HepG2 (cell line): ENCODE results near the gene CNNM4. TPM values are rescaled to one million over a fixed set of nuclear protein-coding genes. Genes with fewer than 3 reads are reported as not detected.

Experiments used
- ATAC-seq: fragments of 200-7000 bp; cut with Tn5 transposase; 3 replicates; pipeline ENCODE4 v1.9.1; 2020; ENCODE audit warnings: mild to moderate bottlenecking, moderate library complexity
- BruUV-seq: library from RNA; stranded (reverse); fragments of 400-500 nt; replicated peaks from 2 replicates; lab custom pipeline; 2021; lab: Mats Ljungman, UMichigan
- CTCF ChIA-PET: fragments of 300-600 bp; formaldehyde crosslinking; extraction: SDS; loops from one replicate; lab custom pipeline; 2021; ENCODE audit warnings: low total read pairs, inconsistent platforms, low intra/inter-chr PET ratio; lab: Yijun Ruan, JAX
- POLR2A ChIA-PET: fragments of 350-600 bp; sonication (Branson Sonifier 250); formaldehyde crosslinking; loops from one replicate; lab custom pipeline; 2020; ENCODE audit warnings: antibody characterized with exemption, inconsistent platforms; lab: Yijun Ruan, JAX
- DNase-seq: peaks from one replicate; pipeline ENCODE4 v3.0.0-alpha.2; 2015; ENCODE audit warnings: low spot score
- FAIRE-seq: peaks from 3 replicates; lab custom pipeline; 2011; peaks lifted over from hg19 to GRCh38; lab: Jason Lieb, UNC
- H2AFZ ChIP-seq: one replicate; pipeline ENCODE4 v1.6.1; 2011; ENCODE audit warnings: low read length, inconsistent platforms
- H3K27ac ChIP-seq: fragments of 300-600 bp; 3 replicates; pipeline ENCODE4 v1.8.0; 2011; ENCODE audit warnings: mixed run types, mild to moderate bottlenecking, mixed read lengths, low read length, inconsistent platforms; ENCODE audit not compliant: insufficient read depth; ENCODE audit errors: extremely low read length
- H3K27me3 ChIP-seq, 2 experiments: fragments of 200-600 bp in 1 of 2; 2 replicates in 1 of 2; 3 replicates in 1 of 2; pipeline versions ENCODE4 v1.6.0 to v1.8.0; 2011; ENCODE audit warnings: low read length in 2 of 2, mild to moderate bottlenecking in 2 of 2, moderate library complexity in 2 of 2, inconsistent platforms in 1 of 2; ENCODE audit not compliant: insufficient read depth in 2 of 2, control insufficient read depth in 1 of 2
- H3K36me3 ChIP-seq, 2 experiments: fragments of 200-600 bp in 1 of 2; replicated peaks in 1 of 2; 2 replicates in 1 of 2; 3 replicates in 1 of 2; pipeline versions ENCODE4 v1.5.1 to v1.8.0; 2011; ENCODE audit warnings: low read length in 2 of 2, inconsistent platforms in 1 of 2; ENCODE audit not compliant: insufficient read depth in 2 of 2, control insufficient read depth in 1 of 2
- H3K4me1 ChIP-seq: 2 replicates; pipeline ENCODE4 v1.5.1; 2012; ENCODE audit warnings: low read length, inconsistent platforms; ENCODE audit not compliant: insufficient read depth
- H3K4me2 ChIP-seq: 2 replicates; pipeline ENCODE4 v1.6.0; 2011; ENCODE audit warnings: low read depth, low read length, inconsistent platforms
- H3K4me3 ChIP-seq, 3 experiments: fragments of 200-600 bp in 1 of 3; sonication (generic), shearing (Covaris generic) in 1 of 3; replicated peaks in 1 of 3; 2 replicates each; pipeline ENCODE4 v1.5.1; 2011 to 2016; ENCODE audit warnings: low read length in 3 of 3, inconsistent platforms in 2 of 3, low read depth in 2 of 3, mild to moderate bottlenecking in 2 of 3, control low read depth in 1 of 3, mixed read lengths in 1 of 3; ENCODE audit not compliant: insufficient read depth in 1 of 3
- H3K79me2 ChIP-seq: one replicate; pipeline ENCODE4 v1.6.1; 2011; ENCODE audit warnings: low read length, inconsistent platforms; ENCODE audit not compliant: insufficient read depth
- H3K9ac ChIP-seq: 2 replicates; pipeline ENCODE4 v1.6.0; 2011; ENCODE audit warnings: mild to moderate bottlenecking, low read depth, low read length, inconsistent platforms; ENCODE audit not compliant: insufficient read depth
- H3K9me3 ChIP-seq: 2 replicates; pipeline ENCODE4 v1.5.1; 2012; ENCODE audit warnings: mild to moderate bottlenecking, low read length
- H4K20me1 ChIP-seq: 2 replicates; pipeline ENCODE4 v1.6.0; 2011; ENCODE audit warnings: inconsistent platforms, mild to moderate bottlenecking, low read length, moderate library complexity; ENCODE audit not compliant: insufficient read depth
- CEBPB ChIP-seq: IDR thresholded peaks from 2 replicates; pipeline ENCODE4 v1.6.1; 2011; ENCODE audit warnings: low read depth, low read length, improper control_type of control experiment, borderline replicate concordance
- PPARG ChIP-seq: conservative IDR thresholded peaks from 2 replicates; pipeline ENCODE4 v1.6.1; 2016; ENCODE audit warnings: missing biosample characterization, missing genetic modification reagents
- REST ChIP-seq, 2 experiments: IDR thresholded peaks; 2 replicates each; pipeline ENCODE4 v1.6.1; 2011 to 2012; ENCODE audit warnings: low read length in 2 of 2, borderline replicate concordance in 1 of 2, low read depth in 1 of 2, mild to moderate bottlenecking in 1 of 2, moderate library complexity in 1 of 2
- SAP130 ChIP-seq: IDR thresholded peaks from 2 replicates; pipeline ENCODE4 v1.6.1; 2016; ENCODE audit warnings: low read depth
- SRSF1 ChIP-seq: fragments of 200-400 bp; formaldehyde crosslinking; optimal IDR thresholded peaks from 2 replicates; pipeline ENCODE3; 2017; ENCODE audit warnings: mild to moderate bottlenecking, low read depth, low read length, moderate library complexity
- ZNF30 ChIP-seq: sonication (generic); formaldehyde crosslinking; IDR thresholded peaks from 2 replicates; pipeline ENCODE4 v1.5.0; 2020; ENCODE audit warnings: mild to moderate bottlenecking, missing genetic modification reagents
- ZNF703 ChIP-seq: sonication (generic); formaldehyde crosslinking; IDR thresholded peaks from 2 replicates; pipeline ENCODE4 v1.5.1; 2020; ENCODE audit warnings: missing genetic modification reagents, mild to moderate bottlenecking, moderate library complexity, borderline replicate concordance
- ZNF768 ChIP-seq: sonication (generic); formaldehyde crosslinking; IDR thresholded peaks from 2 replicates; pipeline ENCODE4 v1.4.0; 2020; ENCODE audit warnings: missing genetic modification reagents
- ZNF781 ChIP-seq: sonication (generic); formaldehyde crosslinking; IDR thresholded peaks from 2 replicates; pipeline ENCODE4 v1.5.1; 2020; ENCODE audit warnings: borderline replicate concordance, mild to moderate bottlenecking, missing genetic modification reagents; ENCODE audit errors: not compliant biosample characterization
- ZNF800 ChIP-seq: sonication (generic); formaldehyde crosslinking; IDR thresholded peaks from 2 replicates; pipeline ENCODE4 v1.4.0; 2020; ENCODE audit warnings: missing genetic modification reagents
- ZSCAN21 ChIP-seq: sonication (generic); formaldehyde crosslinking; IDR thresholded peaks from 2 replicates; pipeline ENCODE4 v1.8.0; 2022; ENCODE audit warnings: mild to moderate bottlenecking, missing genetic modification reagents, moderate library complexity, borderline replicate concordance
- WGBS: methylation state at CpG from one replicate; pipeline ENCODE4 v1.1.6; 2017; ENCODE audit warnings: low lambda C conversion rate; 5-methylcytosine and 5-hydroxymethylcytosine counted together
- in situ Hi-C: cut with HindIII; loops from 2 replicates; pipeline ENCODE4 v1.10.0; 2017; ENCODE audit warnings: low pct_unique_long_range_greater_than_20kb; ENCODE audit not compliant: extremely low pct_ligation_motif_present
- intact Hi-C: fragments of 100-400 bp; cut with micrococcal nuclease; formaldehyde crosslinking; loops from one replicate; pipeline ENCODE4 v1.10.0; 2022; ENCODE audit not compliant: unreplicated experiment
- polyA plus RNA-seq, 8 experiments: library from polyadenylated mRNA; depleted of rRNA in 3 of 8; stranded (reverse) in 7 of 8; unstranded in 1 of 8; fragments of >200 nt; fragmentation: Illumina TruSeq in 4 of 8; extraction: Trizol in 4 of 8; gene quantifications; 2 replicates each; pipeline versions ENCODE4 v1.2.1 to v1.2.3, GENCODE V29; 2011 to 2016; ENCODE audit warnings: low read depth in 4 of 8, missing spikeins in 1 of 8, mixed read lengths in 1 of 8; ENCODE audit not compliant: insufficient read depth in 1 of 8
- total RNA-seq, 5 experiments: library from RNA; depleted of rRNA; stranded (reverse); fragments of >200 nt; fragmentation: Illumina TruSeq; extraction: Trizol; gene quantifications; 2 replicates each; pipeline ENCODE4 v1.2.3, GENCODE V29; 2016; ENCODE audit warnings: low read depth in 1 of 5

Gene CNNM4
- total and polyA plus RNA-seq, 2 of the 13 experiments (the other 11 are each of a cell fraction or from before 2014, with no cell fraction given), result 5.9 to 8.4 TPM

- Histone ChIP-seq H3K79me2 (no peaks in the 10 kb centered on the region), H3K36me3 (no peaks in the 10 kb centered on the region), H3K4me1 (peaks cover 76% of the 10 kb centered on the region), H3K27me3 (no peaks in the 10 kb centered on the region), H3K4me2 (no peak overlapping the region), H3K4me3 (no peak overlapping the region), H3K9ac (no peak overlapping the region), H3K27ac (no peak overlapping the region), H4K20me1 (no peaks in the 10 kb centered on the region), H2AFZ (no peak overlapping the region), H3K9me3 (no peaks in the 10 kb centered on the region)
- ChIA-PET POLR2A (interaction anchor here (3.1 kb wide), 1 partner anchor 8 kb away, joined by 22 read pairs; the partner anchor contains the start of gene CNNM3), CTCF (no interaction called here)
- BruUV-seq, result no TSS peak
- in situ Hi-C loops, result no loop called here
- 95% methylated on average over 10 of the region's 10 CpGs for WGBS
- FAIRE-seq (no peak), ATAC-seq (no peak), DNase-seq (no peak)
- intact Hi-C loops, result no loop called here
- no peak for TF ChIP-seq SRSF1
- TF ChIP-seq ZNF781, result no peak
- no peak for TF ChIP-seq ZNF703
- no peak for TF ChIP-seq ZNF30 (CRISPR knock-in tag)
- no peak for TF ChIP-seq ZSCAN21
- TF ChIP-seq SAP130 (CRISPR knock-in tag), result no peak
- TF ChIP-seq CEBPB, result peak; percentile 73; the same call in 1 of the 2 replicates
Measured at GRCh38 chr2:96808176-96808837, 47.6 kb downstream of the CNNM4 start.

- no TSS peak for BruUV-seq
- Histone ChIP-seq H3K4me3 (no peak overlapping the region), H3K9ac (no peak overlapping the region), H3K4me1 (peaks cover 80% of the 10 kb centered on the region), H3K27ac (peak overlapping the region; percentile 69), H3K9me3 (no peaks in the 10 kb centered on the region), H2AFZ (no peak overlapping the region), H4K20me1 (no peaks in the 10 kb centered on the region), H3K4me2 (0 out of 2 replicates have a peak overlapping the region, but pooled peaks have one; percentile 70), H3K79me2 (no peaks in the 10 kb centered on the region), H3K36me3 (no peaks in the 10 kb centered on the region), H3K27me3 (no peaks in the 10 kb centered on the region)
- DNase-seq, result no peak
- intact Hi-C loops, result no loop called here
- WGBS, result 96% methylated on average over 13 of the region's 13 CpGs
- ChIA-PET POLR2A (interaction anchor here (1.0 to 2.3 kb wide), 5 partner anchors 10 to 49 kb away, joined by 3 to 17 read pairs (median 5); partner anchors contain the start of gene ANKRD39), CTCF (no interaction called here)
- ATAC-seq, result no peak
- FAIRE-seq, result no peak
- in situ Hi-C loops, result no loop called here
- peak in 1 of 2 experiments; percentile 11; a peak in 1 of 4 replicates for TF ChIP-seq REST (IDR thresholded peaks at IDR 0.05; ENCODE audit: borderline replicate concordance in 1 of 2, low read depth in 1 of 2, low read length in 2 of 2)
- TF ChIP-seq ZNF800 (CRISPR knock-in tag), result no peak
- 0 out of 2 replicates have a peak, but pooled peaks have one; percentile 6 for TF ChIP-seq PPARG
- peak; percentile 27; the same call in 1 of the 2 replicates for TF ChIP-seq ZNF768
Measured at GRCh38 chr2:96809216-96809882, 48.6 kb downstream of the CNNM4 start.
